RWPE2 (cell line): ENCODE data around the gene IL1RN.
"Not testable (repeated sequence)": the region's sequence is repeated elsewhere in the genome, so short reads cannot be mapped to it uniquely, and the experiment has no call there.

Experiments used
- ATAC-seq: fragments of 200-7000 bp; cut with Tn5 transposase; 3 replicates; pipeline ENCODE4 v1.9.1; 2021; ENCODE audit warnings: low read depth
- DNase-seq: peaks from one replicate; pipeline ENCODE4 v3.0.0-alpha.2; 2020; ENCODE audit warnings: low spot score
- H3K27ac ChIP-seq: fragments of 450-650 bp; 2 replicates; pipeline ENCODE4 v1.5.1; 2017; ENCODE audit warnings: mild to moderate bottlenecking; ENCODE audit not compliant: poor library complexity, severe bottlenecking
- H3K27me3 ChIP-seq: fragments of 250-450 bp; sonication (Bioruptor Pico); 2 replicates; pipeline ENCODE4 v1.5.1; 2021; ENCODE audit warnings: mild to moderate bottlenecking, moderate library complexity; ENCODE audit not compliant: insufficient read depth, poor library complexity, severe bottlenecking
- H3K36me3 ChIP-seq: fragments of 250-450 bp; sonication (Bioruptor Pico); 2 replicates; pipeline ENCODE4 v1.5.1; 2020; ENCODE audit warnings: low read depth, mild to moderate bottlenecking, moderate library complexity
- H3K4me1 ChIP-seq: fragments of 250-450 bp; sonication (Bioruptor Pico); 2 replicates; pipeline ENCODE4 v1.5.1; 2021; ENCODE audit warnings: mild to moderate bottlenecking, moderate library complexity; ENCODE audit not compliant: insufficient read depth, poor library complexity, severe bottlenecking
- H3K4me3 ChIP-seq: fragments of 250-450 bp; sonication (Bioruptor Pico); 2 replicates; pipeline ENCODE4 v1.5.1; 2021; ENCODE audit warnings: mild to moderate bottlenecking, moderate library complexity; ENCODE audit not compliant: severe bottlenecking
- H3K9me3 ChIP-seq: fragments of 250-450 bp; sonication (Bioruptor Pico); 2 replicates; pipeline ENCODE4 v1.5.1; 2021; ENCODE audit warnings: mild to moderate bottlenecking, moderate library complexity; ENCODE audit not compliant: severe bottlenecking
- TF ChIP-seq, protein P1 (sequence below): fragments of 450-650 bp; IDR thresholded peaks from one replicate; pipeline ENCODE4 v1.5.1; 2017; ENCODE audit warnings: mild to moderate bottlenecking, moderate library complexity; ENCODE audit not compliant: poor library complexity, severe bottlenecking

Gene IL1RN

GRCh38 chr2:113093613-113093977, 33.8 kb upstream of the IL1RN start:
- no peak overlapping the region for H3K27ac ChIP-seq
- no peaks in the 10 kb centered on the region for H3K9me3 ChIP-seq
- no peaks in the 10 kb centered on the region for H3K27me3 ChIP-seq
- DNase-seq (no peak), ATAC-seq (no peak)
- no peaks in the 10 kb centered on the region for H3K4me1 ChIP-seq
- no peaks in the 10 kb centered on the region for H3K36me3 ChIP-seq
- no peak overlapping the region for H3K4me3 ChIP-seq
- TF ChIP-seq, protein P1, sequence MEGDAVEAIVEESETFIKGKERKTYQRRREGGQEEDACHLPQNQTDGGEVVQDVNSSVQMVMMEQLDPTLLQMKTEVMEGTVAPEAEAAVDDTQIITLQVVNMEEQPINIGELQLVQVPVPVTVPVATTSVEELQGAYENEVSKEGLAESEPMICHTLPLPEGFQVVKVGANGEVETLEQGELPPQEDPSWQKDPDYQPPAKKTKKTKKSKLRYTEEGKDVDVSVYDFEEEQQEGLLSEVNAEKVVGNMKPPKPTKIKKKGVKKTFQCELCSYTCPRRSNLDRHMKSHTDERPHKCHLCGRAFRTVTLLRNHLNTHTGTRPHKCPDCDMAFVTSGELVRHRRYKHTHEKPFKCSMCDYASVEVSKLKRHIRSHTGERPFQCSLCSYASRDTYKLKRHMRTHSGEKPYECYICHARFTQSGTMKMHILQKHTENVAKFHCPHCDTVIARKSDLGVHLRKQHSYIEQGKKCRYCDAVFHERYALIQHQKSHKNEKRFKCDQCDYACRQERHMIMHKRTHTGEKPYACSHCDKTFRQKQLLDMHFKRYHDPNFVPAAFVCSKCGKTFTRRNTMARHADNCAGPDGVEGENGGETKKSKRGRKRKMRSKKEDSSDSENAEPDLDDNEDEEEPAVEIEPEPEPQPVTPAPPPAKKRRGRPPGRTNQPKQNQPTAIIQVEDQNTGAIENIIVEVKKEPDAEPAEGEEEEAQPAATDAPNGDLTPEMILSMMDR = no peak

DNA sequence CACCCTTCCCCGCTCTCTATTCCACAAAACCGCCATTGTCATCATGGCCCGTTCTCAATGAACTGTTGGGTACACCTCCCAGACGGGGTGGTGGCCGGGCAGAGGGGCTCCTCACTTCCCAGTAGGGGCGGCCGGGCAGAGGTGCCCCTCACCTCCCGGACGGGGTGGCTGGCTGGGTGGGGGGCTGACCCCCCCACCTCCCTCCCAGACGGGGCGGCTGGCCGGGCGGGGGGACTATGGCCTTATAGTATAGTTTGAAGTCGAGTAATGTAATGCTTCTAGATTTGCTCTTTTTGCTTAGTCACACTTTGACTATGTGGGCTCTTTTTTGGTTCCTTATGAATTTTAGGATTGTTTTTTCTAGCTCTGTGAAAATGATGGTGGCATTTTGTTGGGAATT, 31.1 kb upstream of the IL1RN start:
- H3K27me3 ChIP-seq, H3K4me1 ChIP-seq, H3K27ac ChIP-seq, ATAC-seq, H3K4me3 ChIP-seq, DNase-seq, H3K36me3 ChIP-seq, H3K9me3 ChIP-seq: not testable (repeated sequence)

- H3K36me3 ChIP-seq, H3K4me3 ChIP-seq, H3K4me1 ChIP-seq, H3K27me3 ChIP-seq, ATAC-seq, H3K9me3 ChIP-seq, DNase-seq, H3K27ac ChIP-seq: not testable (repeated sequence)
Measured at GRCh38 chr2:113096842-113097618, 30.4 kb upstream of the IL1RN start.

DNA sequence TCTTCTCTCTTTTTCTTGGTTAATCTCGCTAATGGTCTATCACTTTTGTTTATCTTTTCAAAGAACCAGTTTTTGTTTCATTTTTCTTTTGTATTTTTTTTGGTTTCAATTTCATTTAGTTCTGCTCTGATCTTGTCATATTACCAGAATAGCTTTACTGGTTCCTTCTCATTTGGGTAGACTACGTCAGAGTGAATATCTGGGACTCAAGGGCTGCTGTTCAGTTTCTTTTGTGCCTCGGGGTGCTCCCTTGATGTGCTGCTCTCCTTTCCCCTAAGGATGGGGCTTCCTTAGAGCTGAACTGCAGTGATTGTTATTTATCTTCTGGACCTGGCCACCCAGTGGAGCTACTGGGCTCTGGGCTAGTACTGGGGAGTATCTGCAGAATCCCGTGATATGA, 29.4 kb upstream of the IL1RN start:
- no peaks in the 10 kb centered on the region for H3K4me1 ChIP-seq
- ATAC-seq (no peak), DNase-seq (no peak)
- no peak overlapping the region for H3K27ac ChIP-seq
- no peak overlapping the region for H3K4me3 ChIP-seq
- H3K36me3 ChIP-seq = no peaks in the 10 kb centered on the region
- no peaks in the 10 kb centered on the region for H3K27me3 ChIP-seq
- TF ChIP-seq, protein P1 = no peak
- H3K9me3 ChIP-seq = no peaks in the 10 kb centered on the region

DNA sequence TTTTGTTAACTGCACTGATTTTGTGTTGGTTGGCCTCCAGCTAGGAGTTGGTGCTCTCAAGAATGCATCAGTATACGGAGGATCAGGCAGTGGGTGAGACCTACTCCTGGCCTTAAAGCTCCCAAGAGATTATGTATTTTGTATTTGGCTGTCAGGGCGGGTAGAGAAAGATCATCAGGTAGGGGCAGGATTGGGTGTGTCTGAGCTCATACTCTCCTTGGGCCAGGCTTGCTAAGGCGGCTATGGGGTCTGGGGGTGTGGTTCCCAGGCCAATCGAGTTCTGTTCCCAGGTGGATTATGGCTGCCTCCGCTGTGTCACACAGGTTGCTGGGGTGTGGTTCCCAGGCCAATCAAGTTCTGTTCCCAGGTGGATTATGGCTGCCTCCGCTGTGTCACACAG, 28.9 kb upstream of the IL1RN start:
- TF ChIP-seq, protein P1 = no peak
- no peaks in the 10 kb centered on the region for H3K4me1 ChIP-seq

GRCh38 chr2:113102133-113102532, 25.3 kb upstream of the IL1RN start:
- DNase-seq (no peak), ATAC-seq (no peak)
- Histone ChIP-seq H3K36me3 (no peaks in the 10 kb centered on the region), H3K27me3 (no peaks in the 10 kb centered on the region), H3K9me3 (no peaks in the 10 kb centered on the region), H3K4me3 (no peak overlapping the region), H3K27ac (no peak overlapping the region), H3K4me1 (no peaks in the 10 kb centered on the region)
- TF ChIP-seq, protein P1 = no peak

More for the DNA sequence above, 28.9 kb upstream of the IL1RN start:
- no peaks in the 10 kb centered on the region for H3K36me3 ChIP-seq
- H3K4me3 ChIP-seq = no peak overlapping the region
- H3K27me3 ChIP-seq = no peaks in the 10 kb centered on the region
- DNase-seq = no peak
- H3K27ac ChIP-seq = no peak overlapping the region
- ATAC-seq = no peak
- H3K9me3 ChIP-seq = no peaks in the 10 kb centered on the region
